ENCODE results near the gene NME3.
"Not testable (repeated sequence)": the region's sequence is repeated elsewhere in the genome, so short reads cannot be mapped to it uniquely, and the experiment has no call there.

The NME3 gene

GRCh38 chr16:1747934-1748333 is 23.4 kb downstream of the NME3 start:
- no peak for DNase-seq (ENCODE audit: low read depth)

- DNase-seq (ENCODE audit: low read depth): no peak
These were observed 24.6 kb downstream of the NME3 start for GRCh38 chr16:1746693-1747195.

GRCh38 chr16:1745900-1746692 is 25.2 kb downstream of the NME3 start:
- DNase-seq (ENCODE audit: low read depth): no peak

- DNase-seq (ENCODE audit: low read depth): no peak
These were observed 26.0 kb downstream of the NME3 start for GRCh38 chr16:1745181-1745899.

GRCh38 chr16:1744338-1744840 is 27.0 kb downstream of the NME3 start:
- DNase-seq (ENCODE audit: low read depth): no peak

- DNase-seq (ENCODE audit: low read depth): no peak
These were observed 27.7 kb downstream of the NME3 start for GRCh38 chr16:1743376-1744337.

- no peak for DNase-seq (ENCODE audit: low read depth)
These were observed 29.7 kb downstream of the NME3 start for GRCh38 chr16:1741553-1742165.

- DNase-seq (ENCODE audit: low read depth): no peak
These were observed 30.4 kb downstream of the NME3 start for GRCh38 chr16:1740781-1741490.

GRCh38 chr16:1740234-1740633 is 31.1 kb downstream of the NME3 start:
- no peak for DNase-seq (ENCODE audit: low read depth)

GRCh38 chr16:1734816-1735215 is 36.5 kb downstream of the NME3 start:
- no peak for DNase-seq (ENCODE audit: low read depth)

- no peak for DNase-seq (ENCODE audit: low read depth)
These were observed 37.2 kb downstream of the NME3 start for GRCh38 chr16:1734123-1734522.

- DNase-seq (ENCODE audit: low read depth): not testable (repeated sequence)
These were observed 38.8 kb downstream of the NME3 start for GRCh38 chr16:1732551-1732987.

- no peak for DNase-seq (ENCODE audit: low read depth)
These were observed 39.3 kb downstream of the NME3 start for GRCh38 chr16:1732071-1732470.

GRCh38 chr16:1731603-1732002 is 39.7 kb downstream of the NME3 start:
- DNase-seq (ENCODE audit: low read depth): no peak

GRCh38 chr16:1731073-1731472 is 40.3 kb downstream of the NME3 start:
- no peak for DNase-seq (ENCODE audit: low read depth)

GRCh38 chr16:1729445-1729844 is 41.9 kb downstream of the NME3 start:
- no peak for DNase-seq (ENCODE audit: low read depth)

- DNase-seq (ENCODE audit: low read depth): no peak
These were observed 42.3 kb downstream of the NME3 start for GRCh38 chr16:1729026-1729425.

GRCh38 chr16:1727651-1728624 is 43.4 kb downstream of the NME3 start:
- no peak for DNase-seq (ENCODE audit: low read depth)

GRCh38 chr16:1726661-1727502 is 44.5 kb downstream of the NME3 start:
- no peak for DNase-seq (ENCODE audit: low read depth)
